ENCODE measurements around the gene TMC1. TPM values are rescaled to one million over a fixed set of nuclear protein-coding genes. Genes with fewer than 3 reads are reported as not detected.

Gene TMC1
- total RNA-seq, 3 donors from 2014 or later, result under 0.01 to 0.16 TPM; not detected in 1

DNA sequence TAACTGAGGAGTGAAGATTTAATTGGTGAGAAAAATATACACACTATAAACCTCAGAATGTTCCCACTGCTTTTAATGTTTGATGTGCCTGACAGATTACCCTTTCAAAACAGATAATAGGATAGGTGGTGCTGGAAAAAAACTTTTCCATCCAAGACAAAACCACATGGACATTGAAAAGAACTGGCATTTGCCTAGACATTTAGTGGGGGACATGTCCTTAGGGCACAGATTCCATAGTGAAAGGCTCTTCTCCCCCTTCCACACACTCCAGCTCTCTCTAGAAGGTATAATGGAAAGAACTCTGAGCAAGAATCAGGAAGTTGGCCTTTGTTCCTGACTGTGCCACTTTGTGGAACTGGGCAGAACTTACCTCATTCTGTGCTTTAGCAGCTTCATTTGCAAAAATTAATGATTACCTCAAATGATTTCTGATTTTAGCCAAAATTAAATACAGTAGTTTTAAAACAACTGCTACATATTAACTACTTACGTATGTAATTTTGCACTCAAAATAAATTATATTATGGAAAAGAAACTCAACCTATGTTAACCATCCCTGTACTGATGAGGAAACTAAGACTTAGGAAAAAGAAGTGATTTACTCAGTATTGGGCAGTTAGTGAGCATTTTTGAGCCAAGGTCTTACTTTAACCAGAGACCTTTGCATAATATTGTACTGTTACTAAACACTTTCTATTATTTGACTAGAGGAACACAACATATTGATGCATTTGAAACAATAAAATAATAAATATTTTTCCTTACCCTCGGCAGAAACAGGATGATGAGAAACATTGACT is 43.3 kb downstream of the TMC1 start:
- Histone ChIP-seq H3K27me3 (no peaks in the 10 kb centered on the region), H3K36me3 (no peaks in the 10 kb centered on the region), H3K4me1 (peaks cover 0 to 6% of the 10 kb centered on the region in 2 donors), H3K9me3 (no peaks in the 10 kb centered on the region), H3K4me3 (no peak overlapping the region), H3K27ac (peak overlapping the region; percentile 37 to 57)
- intact Hi-C loops (cut with DNase I; ENCODE audit: low total_unique reads), result no loop called here
- DNase-seq (ENCODE audit: low spot score in 2 of 2), result no peak
- TF ChIP-seq, protein P1, sequence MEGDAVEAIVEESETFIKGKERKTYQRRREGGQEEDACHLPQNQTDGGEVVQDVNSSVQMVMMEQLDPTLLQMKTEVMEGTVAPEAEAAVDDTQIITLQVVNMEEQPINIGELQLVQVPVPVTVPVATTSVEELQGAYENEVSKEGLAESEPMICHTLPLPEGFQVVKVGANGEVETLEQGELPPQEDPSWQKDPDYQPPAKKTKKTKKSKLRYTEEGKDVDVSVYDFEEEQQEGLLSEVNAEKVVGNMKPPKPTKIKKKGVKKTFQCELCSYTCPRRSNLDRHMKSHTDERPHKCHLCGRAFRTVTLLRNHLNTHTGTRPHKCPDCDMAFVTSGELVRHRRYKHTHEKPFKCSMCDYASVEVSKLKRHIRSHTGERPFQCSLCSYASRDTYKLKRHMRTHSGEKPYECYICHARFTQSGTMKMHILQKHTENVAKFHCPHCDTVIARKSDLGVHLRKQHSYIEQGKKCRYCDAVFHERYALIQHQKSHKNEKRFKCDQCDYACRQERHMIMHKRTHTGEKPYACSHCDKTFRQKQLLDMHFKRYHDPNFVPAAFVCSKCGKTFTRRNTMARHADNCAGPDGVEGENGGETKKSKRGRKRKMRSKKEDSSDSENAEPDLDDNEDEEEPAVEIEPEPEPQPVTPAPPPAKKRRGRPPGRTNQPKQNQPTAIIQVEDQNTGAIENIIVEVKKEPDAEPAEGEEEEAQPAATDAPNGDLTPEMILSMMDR (IDR thresholded peaks at IDR 0.05), result no peak
- no peak for TF ChIP-seq POLR2A (IDR thresholded peaks at IDR 0.05)
- no peak for TF ChIP-seq POLR2AphosphoS5 (IDR thresholded peaks at IDR 0.05)

DNA sequence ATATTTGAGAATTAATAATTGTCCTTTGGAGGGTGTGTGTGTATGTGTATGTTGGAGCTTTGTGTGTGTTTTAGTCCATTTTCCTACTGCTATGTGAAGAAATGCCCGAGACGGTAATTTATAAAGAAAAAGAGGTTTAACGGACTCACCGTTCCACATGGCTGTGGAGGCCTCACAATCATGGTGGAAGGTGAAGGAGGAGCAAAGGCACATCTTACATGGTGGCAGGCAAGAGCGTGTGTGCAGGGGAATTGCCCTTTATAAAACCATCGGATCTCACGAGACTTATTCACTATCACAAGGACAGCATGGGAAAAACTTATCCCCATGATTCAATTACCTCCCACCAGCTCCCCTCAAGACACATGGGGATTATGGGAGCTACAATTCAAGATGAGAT is 44.1 kb downstream of the TMC1 start:
- no peaks in the 10 kb centered on the region for H3K27me3 ChIP-seq
- H3K4me1 ChIP-seq, result peaks cover 0 to 6% of the 10 kb centered on the region in 2 donors
- H3K27ac ChIP-seq, result no peak overlapping the region
- TF ChIP-seq POLR2A (IDR thresholded peaks at IDR 0.05) (no peak), POLR2AphosphoS5 (IDR thresholded peaks at IDR 0.05) (no peak)
- H3K36me3 ChIP-seq, result no peaks in the 10 kb centered on the region
- intact Hi-C loops (cut with DNase I; ENCODE audit: low total_unique reads), result no loop called here
- H3K9me3 ChIP-seq, result no peaks in the 10 kb centered on the region
- H3K4me3 ChIP-seq, result no peak overlapping the region
- DNase-seq (ENCODE audit: low spot score in 2 of 2), result no peak

DNA sequence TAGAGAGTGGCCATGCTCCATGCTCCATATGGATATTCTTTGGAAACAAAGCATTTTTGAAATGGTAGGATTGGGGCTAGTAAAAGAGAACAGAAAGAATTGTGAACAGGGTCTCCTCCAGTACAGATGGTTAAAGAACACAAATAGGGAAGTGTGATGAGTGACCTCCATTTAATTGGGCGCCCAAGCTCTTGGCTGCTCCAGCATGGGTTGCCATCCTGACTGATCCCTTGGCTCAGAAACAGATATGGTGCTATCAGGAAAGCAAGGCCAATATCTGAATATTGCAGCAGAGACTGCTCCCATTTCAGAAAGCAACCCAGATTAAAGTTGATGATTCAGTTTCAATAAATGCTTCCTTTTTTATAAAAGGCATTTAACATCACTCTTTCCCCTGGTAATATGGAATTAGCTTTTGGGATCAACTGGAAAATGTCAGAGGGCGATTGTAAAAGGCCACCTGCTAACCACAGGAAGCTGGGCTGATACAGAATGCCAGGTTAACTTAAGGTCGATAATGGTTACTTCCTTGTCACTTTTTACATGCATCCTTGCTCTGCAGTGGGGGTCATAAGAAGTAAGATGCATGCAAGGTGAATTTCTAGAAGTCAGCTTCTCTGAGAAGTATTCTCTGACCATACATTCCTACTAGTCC is 52.9 kb downstream of the TMC1 start:
- intact Hi-C loops (cut with DNase I; ENCODE audit: low total_unique reads), result no loop called here
- no peaks in the 10 kb centered on the region for H3K36me3 ChIP-seq
- H3K4me1 ChIP-seq, result peaks cover 2 to 14% of the 10 kb centered on the region in 2 donors
- H3K4me3 ChIP-seq, result no peak overlapping the region
- H3K27ac ChIP-seq, result no peak overlapping the region
- H3K27me3 ChIP-seq, result no peaks in the 10 kb centered on the region
- TF ChIP-seq POLR2AphosphoS5 (IDR thresholded peaks at IDR 0.05) (no peak), POLR2A (IDR thresholded peaks at IDR 0.05) (no peak)
- TF ChIP-seq, protein P1 (IDR thresholded peaks at IDR 0.05), result no peak
- H3K9me3 ChIP-seq, result no peaks in the 10 kb centered on the region
- no peak for DNase-seq (ENCODE audit: low spot score in 2 of 2)

DNA sequence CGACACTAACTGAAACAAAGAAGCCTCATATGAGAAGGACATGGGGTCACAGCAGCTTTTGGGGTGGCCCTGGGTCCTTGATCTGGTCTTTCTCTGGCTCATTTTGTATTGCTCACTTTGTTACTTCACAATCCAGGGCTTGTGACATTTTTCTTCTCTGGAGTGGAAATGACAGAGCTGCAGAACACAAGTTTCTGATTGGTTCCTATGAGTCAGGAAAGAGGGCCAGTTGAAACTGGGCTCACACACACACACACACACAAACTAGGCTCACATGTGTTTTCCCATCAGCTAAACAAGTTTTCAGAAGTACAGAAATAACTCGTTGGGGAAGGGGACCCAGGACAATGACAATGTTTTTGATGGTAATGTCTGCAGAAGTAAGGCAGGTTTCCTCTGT is 54.3 kb downstream of the TMC1 start:
- Histone ChIP-seq H3K36me3 (no peaks in the 10 kb centered on the region), H3K27ac (peak overlapping the region in 1 of 2 donors; percentile 16), H3K4me1 (peaks cover 2 to 14% of the 10 kb centered on the region in 2 donors), H3K4me3 (no peak overlapping the region), H3K27me3 (no peaks in the 10 kb centered on the region), H3K9me3 (no peaks in the 10 kb centered on the region)
- no peak for DNase-seq (ENCODE audit: low spot score in 2 of 2)
- intact Hi-C loops (cut with DNase I; ENCODE audit: low total_unique reads), result no loop called here
- TF ChIP-seq, protein P1 (IDR thresholded peaks at IDR 0.05), result no peak
- TF ChIP-seq POLR2A (IDR thresholded peaks at IDR 0.05) (no peak), POLR2AphosphoS5 (IDR thresholded peaks at IDR 0.05) (no peak)

DNA sequence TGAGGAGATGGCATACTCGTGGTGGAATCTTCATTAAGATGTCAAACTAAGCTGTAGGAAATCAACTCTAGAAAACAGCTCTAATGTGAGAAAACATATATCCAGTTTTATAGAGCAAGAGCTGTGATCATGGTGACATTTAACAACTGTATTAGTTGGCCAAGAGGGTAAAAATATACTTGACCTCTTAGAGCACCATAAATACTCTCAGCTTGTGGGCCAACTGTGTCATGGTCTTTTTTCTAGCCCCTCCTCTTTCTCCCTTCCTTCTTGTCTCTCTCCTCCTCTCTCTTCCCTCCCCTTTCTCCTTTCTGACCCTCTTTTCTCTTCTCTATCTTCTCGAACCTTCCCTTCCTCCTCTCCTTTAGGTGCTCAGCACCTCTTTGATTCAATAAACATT is 54.7 kb downstream of the TMC1 start:
- no peak for DNase-seq (ENCODE audit: low spot score in 2 of 2)
- Histone ChIP-seq H3K4me1 (peaks cover 2 to 14% of the 10 kb centered on the region in 2 donors), H3K27me3 (no peaks in the 10 kb centered on the region), H3K9me3 (no peaks in the 10 kb centered on the region), H3K27ac (peak overlapping the region; percentile 16 to 83), H3K4me3 (no peak overlapping the region), H3K36me3 (no peaks in the 10 kb centered on the region)
- TF ChIP-seq POLR2A (IDR thresholded peaks at IDR 0.05), result no peak
- no peak for TF ChIP-seq POLR2AphosphoS5 (IDR thresholded peaks at IDR 0.05)
- TF ChIP-seq, protein P1 (IDR thresholded peaks at IDR 0.05), result no peak
- intact Hi-C loops (cut with DNase I; ENCODE audit: low total_unique reads), result no loop called here

Data from breast epithelium (tissue), 4 donors.